ENCODE measurements around the gene P2RY12.

- no peak for TF ChIP-seq ZNF274 (IDR thresholded peaks at IDR 0.05; ENCODE audit: low read depth, low read length)
- TF ChIP-seq YY1 (IDR thresholded peaks at IDR 0.05; ENCODE audit: insufficient read depth, insufficient read length) = no peak
These were observed 75.0 kb downstream of the P2RY12 start for GRCh38 chr3:151309566-151309965.
